ENCODE data around the gene LMBRD2.
"Not testable (repeated sequence)": the region's sequence is repeated elsewhere in the genome, so short reads cannot be mapped to it uniquely, and the experiment has no call there.

DNA sequence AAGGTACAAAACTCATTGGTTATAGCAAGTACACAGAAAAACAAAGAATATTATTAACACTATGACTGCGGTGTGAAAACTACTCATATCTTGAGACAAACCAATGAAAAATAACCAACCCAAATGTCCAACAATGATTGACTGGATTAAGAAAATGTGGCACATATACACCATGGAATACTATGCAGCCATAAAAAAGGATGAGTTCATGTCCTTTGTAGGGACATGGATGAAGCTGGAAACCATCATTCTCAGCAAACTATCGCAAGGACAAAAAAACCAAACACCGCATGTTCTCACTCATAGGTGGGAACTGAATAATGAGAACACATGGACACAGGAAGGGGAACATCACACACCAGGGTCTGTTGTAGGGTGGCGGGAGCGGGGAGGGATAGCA lies 22.0 kb downstream of the LMBRD2 start:
- not testable (repeated sequence) for TF ChIP-seq CTCF (IDR thresholded peaks at IDR 0.05; ENCODE audit: insufficient read depth, low read depth, low read length); EZH2 (IDR thresholded peaks at IDR 0.05; ENCODE audit: insufficient read depth, low read length)
